PC-9 (cell line): ENCODE data around the gene SLC6A6. TPM values are rescaled to one million over a fixed set of nuclear protein-coding genes. Genes with fewer than 3 reads are reported as not detected.

Experiments
- BruUV-seq: library from RNA; stranded (reverse); fragments of 400-500 nt; replicated peaks from 2 replicates; lab custom pipeline; 2021; lab: Mats Ljungman, UMichigan
- CTCF ChIA-PET: fragments of 300-600 bp; sonication (Branson Sonifier 250); formaldehyde crosslinking; loops from one replicate; lab custom pipeline; 2022; ENCODE audit warnings: antibody characterized with exemption; lab: Charles Lee
- POLR2A ChIA-PET: fragments of 300-600 bp; sonication (Branson Sonifier 250); formaldehyde crosslinking; loops from one replicate; lab custom pipeline; 2022; ENCODE audit warnings: antibody characterized with exemption; ENCODE audit not compliant: unreplicated experiment; lab: Charles Lee
- DNase-seq, 2 experiments: peaks; one replicate each; pipeline versions ENCODE4 v3.0.0 to v3.0.0-alpha.2; 2015 to 2022; ENCODE audit warnings: mixed read lengths in 1 of 2
- H2AFZ ChIP-seq: fragments of 200-600 bp; sonication (generic); 2 replicates; pipeline ENCODE4 v1.8.1; 2017; ENCODE audit warnings: antibody characterized with exemption
- H3F3A ChIP-seq: fragments of 200-600 bp; sonication (generic); 2 replicates; pipeline ENCODE4 v1.8.1; 2017; ENCODE audit warnings: antibody characterized with exemption, mild to moderate bottlenecking, low read depth; ENCODE audit not compliant: insufficient read depth
- H3K27ac ChIP-seq: fragments of 200-600 bp; sonication (generic); 2 replicates; pipeline ENCODE4 v1.6.1; 2016; ENCODE audit warnings: mixed run types
- H3K27me3 ChIP-seq: fragments of 200-600 bp; sonication (generic); 2 replicates; pipeline ENCODE4 v1.6.1; 2016; ENCODE audit warnings: low read depth, mixed run types; ENCODE audit not compliant: insufficient read depth
- H3K36me3 ChIP-seq: fragments of 200-600 bp; sonication (generic); 2 replicates; pipeline ENCODE4 v1.6.1; 2016; ENCODE audit warnings: low read depth, mixed run types
- H3K4me1 ChIP-seq: fragments of 200-600 bp; sonication (generic); replicated peaks from 2 replicates; pipeline ENCODE4 v1.6.1; 2016; ENCODE audit warnings: mixed run types; ENCODE audit not compliant: insufficient read depth
- H3K4me2 ChIP-seq: fragments of 200-600 bp; sonication (generic); 2 replicates; pipeline ENCODE4 v1.6.1; 2017; ENCODE audit warnings: mixed run types
- H3K4me3 ChIP-seq: fragments of 200-600 bp; sonication (generic); 2 replicates; pipeline ENCODE4 v1.6.1; 2016; ENCODE audit warnings: mixed run types
- H3K79me2 ChIP-seq: fragments of 200-600 bp; sonication (generic); 2 replicates; pipeline ENCODE4 v1.6.1; 2017; ENCODE audit warnings: low read depth, mixed run types
- H3K9me2 ChIP-seq: fragments of 200-600 bp; sonication (generic); 2 replicates; pipeline ENCODE4 v1.8.1; 2017; ENCODE audit warnings: mild to moderate bottlenecking; ENCODE audit not compliant: insufficient read depth
- H3K9me3 ChIP-seq: fragments of 200-600 bp; sonication (generic); 2 replicates; pipeline ENCODE4 v1.8.1; 2016; ENCODE audit warnings: low read depth; ENCODE audit not compliant: insufficient read depth
- H4K20me1 ChIP-seq: fragments of 200-600 bp; sonication (generic); 2 replicates; pipeline ENCODE4 v1.8.1; 2017; ENCODE audit not compliant: insufficient read depth
- EZH2 ChIP-seq: fragments of 200-600 bp; sonication (generic); IDR thresholded peaks from 2 replicates; pipeline ENCODE4 v1.8.0; 2017; ENCODE audit warnings: antibody characterized with exemption, low read depth
- intact Hi-C: fragments of 100-400 bp; cut with micrococcal nuclease; formaldehyde crosslinking; loops from one replicate; pipeline ENCODE4 v1.10.0; 2022; ENCODE audit not compliant: unreplicated experiment
- total RNA-seq: library from RNA; stranded (reverse); gene quantifications from 2 replicates; pipeline ENCODE4 v1.2.3, GENCODE V29; 2021
- TF ChIP-seq, protein P1 (sequence below): fragments of 200-600 bp; sonication (generic); conservative IDR thresholded peaks from 2 replicates; pipeline ENCODE4 v1.6.1; 2017; ENCODE audit warnings: mixed run types, antibody characterized with exemption, mild to moderate bottlenecking, moderate library complexity

SLC6A6 gene
- total RNA-seq, 1 experiment from 2014 or later, result 122 TPM

GRCh38 chr3:14453876-14454638, 51.7 kb downstream of the SLC6A6 start:
- Histone ChIP-seq H3K27ac (peak overlapping the region; percentile 72), H3K9me2 (no peaks in the 10 kb centered on the region), H2AFZ (no peak overlapping the region), H3K9me3 (no peaks in the 10 kb centered on the region), H4K20me1 (peaks cover 11% of the 10 kb centered on the region), H3K4me3 (no peak overlapping the region), H3K4me2 (no peak overlapping the region), H3K36me3 (peaks cover 45% of the 10 kb centered on the region), H3K27me3 (no peaks in the 10 kb centered on the region), H3K4me1 (peaks cover 29% of the 10 kb centered on the region), H3F3A (peaks cover 63% of the 10 kb centered on the region), H3K79me2 (peaks cover 7% of the 10 kb centered on the region; the same call in 1 of the 2 replicates)
- intact Hi-C loops, result loop anchor here (2.0 to 5.0 kb wide), 2 partner anchors 21 to 47 kb away; no protein-coding TSS in a partner anchor
- no peak for TF ChIP-seq EZH2
- TF ChIP-seq, protein P1, sequence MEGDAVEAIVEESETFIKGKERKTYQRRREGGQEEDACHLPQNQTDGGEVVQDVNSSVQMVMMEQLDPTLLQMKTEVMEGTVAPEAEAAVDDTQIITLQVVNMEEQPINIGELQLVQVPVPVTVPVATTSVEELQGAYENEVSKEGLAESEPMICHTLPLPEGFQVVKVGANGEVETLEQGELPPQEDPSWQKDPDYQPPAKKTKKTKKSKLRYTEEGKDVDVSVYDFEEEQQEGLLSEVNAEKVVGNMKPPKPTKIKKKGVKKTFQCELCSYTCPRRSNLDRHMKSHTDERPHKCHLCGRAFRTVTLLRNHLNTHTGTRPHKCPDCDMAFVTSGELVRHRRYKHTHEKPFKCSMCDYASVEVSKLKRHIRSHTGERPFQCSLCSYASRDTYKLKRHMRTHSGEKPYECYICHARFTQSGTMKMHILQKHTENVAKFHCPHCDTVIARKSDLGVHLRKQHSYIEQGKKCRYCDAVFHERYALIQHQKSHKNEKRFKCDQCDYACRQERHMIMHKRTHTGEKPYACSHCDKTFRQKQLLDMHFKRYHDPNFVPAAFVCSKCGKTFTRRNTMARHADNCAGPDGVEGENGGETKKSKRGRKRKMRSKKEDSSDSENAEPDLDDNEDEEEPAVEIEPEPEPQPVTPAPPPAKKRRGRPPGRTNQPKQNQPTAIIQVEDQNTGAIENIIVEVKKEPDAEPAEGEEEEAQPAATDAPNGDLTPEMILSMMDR, result no peak
- CTCF ChIA-PET, result no interaction called here
- POLR2A ChIA-PET, result no interaction called here
- no TSS peak for BruUV-seq
- DNase-seq, result no peak

DNA sequence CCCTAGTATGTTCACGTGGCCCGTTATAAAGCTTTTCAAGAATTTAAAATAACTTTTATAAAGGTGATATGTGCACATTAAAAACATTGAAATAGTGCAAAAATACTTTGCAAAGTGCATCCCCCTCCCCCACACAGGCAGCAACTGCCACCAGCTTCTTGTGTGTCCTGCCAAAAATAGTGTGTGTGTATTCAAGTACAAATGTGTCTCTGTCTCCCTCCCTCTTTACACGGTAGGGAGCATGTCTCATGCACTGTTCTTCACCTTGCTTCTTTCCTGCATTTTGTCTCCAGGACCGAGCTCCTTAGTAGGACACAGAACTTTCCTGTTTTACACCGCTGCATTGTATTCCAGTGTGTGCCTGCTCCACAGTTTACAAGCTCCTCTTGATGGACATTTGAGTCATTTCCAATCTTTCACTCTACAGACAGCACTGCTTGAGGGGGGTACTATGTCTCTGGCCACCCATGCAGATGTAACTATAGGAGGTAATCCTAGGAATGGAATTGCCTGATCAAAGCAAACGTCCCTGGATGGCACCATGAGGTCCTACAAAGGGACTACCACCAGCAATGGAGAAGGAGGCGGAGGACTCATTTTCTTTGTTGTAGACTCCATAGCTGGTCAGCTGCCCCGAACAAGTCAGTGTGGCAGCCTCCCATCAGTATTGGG, 52.4 kb downstream of the SLC6A6 start:
- Histone ChIP-seq H3F3A (peaks cover 57% of the 10 kb centered on the region), H3K4me2 (no peak overlapping the region), H3K27ac (no peak overlapping the region), H4K20me1 (peaks cover 8% of the 10 kb centered on the region), H3K4me3 (no peak overlapping the region), H3K36me3 (peaks cover 48% of the 10 kb centered on the region), H3K4me1 (peaks cover 29% of the 10 kb centered on the region), H2AFZ (no peak overlapping the region), H3K27me3 (no peaks in the 10 kb centered on the region), H3K9me2 (no peaks in the 10 kb centered on the region), H3K9me3 (no peaks in the 10 kb centered on the region), H3K79me2 (peaks cover 7% of the 10 kb centered on the region; the same call in 1 of the 2 replicates)
- TF ChIP-seq, protein P1, result no peak
- TF ChIP-seq EZH2, result no peak
- ChIA-PET CTCF (no interaction called here), POLR2A (no interaction called here)
- intact Hi-C loops, result loop anchor here (5.0 kb wide), 1 partner anchor 47 kb away; no protein-coding TSS in a partner anchor
- BruUV-seq, result no TSS peak
- DNase-seq, result no peak

GRCh38 chr3:14455571-14456317, 53.3 kb downstream of the SLC6A6 start:
- Histone ChIP-seq H3F3A (peaks cover 57% of the 10 kb centered on the region), H3K4me3 (no peak overlapping the region), H3K36me3 (peaks cover 50% of the 10 kb centered on the region; the same call in 1 of the 2 replicates), H3K27ac (no peak overlapping the region), H3K27me3 (no peaks in the 10 kb centered on the region), H4K20me1 (peaks cover 8% of the 10 kb centered on the region), H3K9me3 (no peaks in the 10 kb centered on the region), H2AFZ (no peak overlapping the region), H3K79me2 (peaks cover 7% of the 10 kb centered on the region; the same call in 1 of the 2 replicates), H3K9me2 (no peaks in the 10 kb centered on the region), H3K4me1 (peaks cover 29% of the 10 kb centered on the region), H3K4me2 (no peak overlapping the region)
- no TSS peak for BruUV-seq
- ChIA-PET POLR2A (no interaction called here), CTCF (no interaction called here)
- TF ChIP-seq, protein P1, result no peak
- TF ChIP-seq EZH2, result no peak
- no peak for DNase-seq
- intact Hi-C loops, result no loop called here
